CD14-positive monocyte (primary cell): ENCODE data around the gene MAPRE3. TPM values are rescaled to one million over a fixed set of nuclear protein-coding genes. Genes with fewer than 3 reads are reported as not detected.

ENCODE experiments used
- DNase-seq, 3 donors: peaks; one replicate each; pipeline ENCODE4 v3.0.0-alpha.2; 2011 to 2022
- H2AFZ ChIP-seq: 2 replicates; pipeline ENCODE4 v1.6.0; 2012; ENCODE audit warnings: mild to moderate bottlenecking, low read depth, low read length, inconsistent platforms; ENCODE audit not compliant: insufficient read depth, poor library complexity, severe bottlenecking
- H3K27ac ChIP-seq, 2 donors: 1 replicate in 1 of 2; 2 replicates in 1 of 2; pipeline ENCODE4 v1.5.1; 2012 to 2013; ENCODE audit warnings: low read length in 2 of 2, control low read depth in 1 of 2, inconsistent platforms in 1 of 2, low read depth in 1 of 2, mild to moderate bottlenecking in 1 of 2
- H3K27me3 ChIP-seq, 2 donors: one replicate each; pipeline versions ENCODE4 v1.6.0 to v1.6.1; 2011 to 2013; ENCODE audit warnings: low read length in 2 of 2; ENCODE audit not compliant: control insufficient read depth in 2 of 2, insufficient read depth in 2 of 2
- H3K36me3 ChIP-seq, 2 donors: replicated peaks in 1 of 2; 1 replicate in 1 of 2; 2 replicates in 1 of 2; pipeline versions ENCODE4 v1.5.1 to v1.6.1; 2012 to 2013; ENCODE audit warnings: low read length in 2 of 2, control low read depth in 1 of 2, inconsistent platforms in 1 of 2, mild to moderate bottlenecking in 1 of 2; ENCODE audit not compliant: insufficient read depth in 2 of 2, control insufficient read depth in 1 of 2
- H3K4me1 ChIP-seq, 2 donors: 1 replicate in 1 of 2; 2 replicates in 1 of 2; pipeline versions ENCODE4 v1.5.1 to v1.6.1; 2012 to 2013; ENCODE audit warnings: low read length in 2 of 2, control low read depth in 1 of 2, inconsistent platforms in 1 of 2, mild to moderate bottlenecking in 1 of 2, moderate library complexity in 1 of 2; ENCODE audit not compliant: insufficient read depth in 2 of 2, control insufficient read depth in 1 of 2
- H3K4me2 ChIP-seq: replicated peaks from 2 replicates; pipeline ENCODE3; 2012; ENCODE audit warnings: low read length, moderate library complexity, mild to moderate bottlenecking; ENCODE audit not compliant: poor library complexity, severe bottlenecking; ENCODE audit errors: extremely low read depth
- H3K4me3 ChIP-seq, 3 experiments: fragments of 200-600 bp in 1 of 3; sonication (generic) in 1 of 3; replicated peaks in 1 of 3; 1 replicate in 2 of 3; 2 replicates in 1 of 3; pipeline ENCODE4 v1.5.1; 2011 to 2013; ENCODE audit warnings: low read length in 3 of 3, mild to moderate bottlenecking in 3 of 3, control low read depth in 2 of 3, low read depth in 2 of 3, inconsistent platforms in 1 of 3, moderate library complexity in 1 of 3
- H3K79me2 ChIP-seq: 2 replicates; pipeline ENCODE4 v1.6.0; 2012; ENCODE audit warnings: mild to moderate bottlenecking, control low read depth, inconsistent platforms, low read length, moderate library complexity; ENCODE audit not compliant: insufficient read depth
- H3K9ac ChIP-seq: 2 replicates; pipeline ENCODE4 v1.6.0; 2017; ENCODE audit warnings: low read length, mild to moderate bottlenecking; ENCODE audit not compliant: insufficient read depth, poor library complexity, severe bottlenecking
- H3K9me3 ChIP-seq, 2 donors: replicated peaks in 1 of 2; 1 replicate in 1 of 2; 2 replicates in 1 of 2; pipeline versions ENCODE4 v1.5.1 to v1.6.1; 2012 to 2013; ENCODE audit warnings: low read length in 2 of 2, control low read depth in 1 of 2; ENCODE audit not compliant: control insufficient read depth in 1 of 2, insufficient read depth in 1 of 2
- H4K20me1 ChIP-seq: 2 replicates; pipeline ENCODE4 v1.6.0; 2012; ENCODE audit warnings: mild to moderate bottlenecking, low read length, control low read depth, moderate library complexity; ENCODE audit not compliant: insufficient read depth
- H3K27ac Mint-ChIP-seq, 7 donors: one replicate each; pipeline ENCODE4 v1.8.0; 2020; ENCODE audit warnings: mild to moderate bottlenecking in 7 of 7, mixed read lengths in 7 of 7, moderate library complexity in 6 of 7, inconsistent platforms in 2 of 7
- H3K27me3 Mint-ChIP-seq, 3 donors: one replicate each; pipeline ENCODE4 v1.8.0; 2021 to 2022; ENCODE audit warnings: low read depth in 3 of 3, mild to moderate bottlenecking in 3 of 3, mixed read lengths in 3 of 3, moderate library complexity in 3 of 3, inconsistent platforms in 1 of 3
- H3K36me3 Mint-ChIP-seq, 2 donors: one replicate each; pipeline ENCODE4 v1.8.0; 2020; ENCODE audit warnings: mixed read lengths in 2 of 2, inconsistent platforms in 1 of 2, mild to moderate bottlenecking in 1 of 2
- H3K4me1 Mint-ChIP-seq: one replicate; pipeline ENCODE4 v1.8.0; 2020; ENCODE audit warnings: mild to moderate bottlenecking, mixed read lengths
- H3K4me3 Mint-ChIP-seq, 2 donors: one replicate each; pipeline ENCODE4 v1.8.0; 2020; ENCODE audit warnings: mild to moderate bottlenecking in 2 of 2, mixed read lengths in 2 of 2, moderate library complexity in 1 of 2
- H3K9me3 Mint-ChIP-seq, 7 donors: one replicate each; pipeline ENCODE4 v1.8.0; 2020 to 2022; ENCODE audit warnings: mixed read lengths in 7 of 7, mild to moderate bottlenecking in 6 of 7, moderate library complexity in 6 of 7, inconsistent platforms in 2 of 7
- CTCF ChIP-seq: fragments of 200-600 bp; IDR thresholded peaks from one replicate; pipeline ENCODE4 v1.8.0; 2022; ENCODE audit warnings: antibody characterized with exemption, mild to moderate bottlenecking
- WGBS: methylation state at CpG from one replicate; pipeline ENCODE4 v1.1.5; 2013; ENCODE audit warnings: missing lambda C conversion rate; ENCODE audit not compliant: insufficient coverage; 5-methylcytosine and 5-hydroxymethylcytosine counted together
- intact Hi-C, 2 donors: fragments of 100-400 bp; cut with micrococcal nuclease; formaldehyde crosslinking; loops; one replicate each; pipeline versions ENCODE4 v1.15.0 to v1.15.1; 2023
- polyA plus RNA-seq, 3 donors: library from polyadenylated mRNA; depleted of rRNA in 1 of 3; unstranded in 2 of 3; stranded (reverse) in 1 of 3; fragments of 300-500 nt in 2 of 3; fragments of >200 nt in 1 of 3; fragmentation: Illumina TruSeq in 2 of 3; gene quantifications; 1 replicate in 2 of 3; 2 replicates in 1 of 3; pipeline ENCODE4 v1.2.3, GENCODE V29; 2012 to 2021

The MAPRE3 gene
- polyA plus RNA-seq, 3 donors, result 2.4 to 14.4 (median 3.5) TPM

- intact Hi-C loops, result no loop called here
- no peak for DNase-seq
- no peak overlapping the region for H3K9ac ChIP-seq
- Mint-ChIP-seq H3K27me3 (peaks cover 0 to 2% (median 2%) of the 10 kb centered on the region in 3 donors), H3K9me3 (peaks cover 0 to 1% (median 0%) of the 10 kb centered on the region in 7 donors), H3K4me1 (peaks cover 4% of the 10 kb centered on the region), H3K27ac (peak overlapping the region in 1 of 7 donors; percentile 30), H3K4me3 (no peak overlapping the region), H3K36me3 (peaks cover 31 to 53% of the 10 kb centered on the region in 2 donors)
- no peak overlapping the region for H3K4me2 ChIP-seq
- no peaks in the 10 kb centered on the region for H3K4me1 ChIP-seq
- H3K4me3 ChIP-seq, result no peak overlapping the region
- no peak for TF ChIP-seq CTCF
- no peak overlapping the region for H3K27ac ChIP-seq
- no peaks in the 10 kb centered on the region for H3K27me3 ChIP-seq
- no peaks in the 10 kb centered on the region for H3K9me3 ChIP-seq
- no peaks in the 10 kb centered on the region for H4K20me1 ChIP-seq
- 97% methylated on average over 15 of the region's 24 CpGs for WGBS
- H2AFZ ChIP-seq, result no peak overlapping the region
- peaks cover 6 to 61% of the 10 kb centered on the region in 2 donors for H3K36me3 ChIP-seq
- H3K79me2 ChIP-seq, result no peaks in the 10 kb centered on the region
Observed at GRCh38 chr2:27025861-27026851, 55.7 kb downstream of the MAPRE3 start.

DNA sequence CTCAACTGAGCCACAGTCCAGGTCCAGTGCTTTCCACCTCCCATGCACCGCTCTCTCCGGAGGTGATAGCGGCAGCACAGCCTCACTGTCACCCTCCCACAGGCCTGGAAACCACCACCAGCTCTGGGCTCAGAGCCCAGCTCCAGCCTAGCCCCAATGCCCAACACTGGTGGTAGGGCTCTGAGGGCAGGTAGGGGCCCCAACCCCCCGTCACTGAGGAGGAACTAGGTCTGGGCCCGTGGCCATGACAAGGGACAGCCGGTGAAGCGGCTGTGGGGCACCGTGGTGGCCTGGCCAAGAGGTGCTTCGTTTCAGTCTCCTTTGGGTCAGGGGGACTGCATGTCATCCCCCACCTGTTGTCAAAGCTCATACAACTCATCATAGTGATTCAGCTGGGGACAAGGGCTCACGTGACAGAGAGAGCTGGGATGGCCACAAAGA is 56.8 kb downstream of the MAPRE3 start:
- no peak overlapping the region for H3K4me2 ChIP-seq
- Mint-ChIP-seq H3K4me1 (peaks cover 13% of the 10 kb centered on the region), H3K27ac (no peak overlapping the region), H3K4me3 (no peak overlapping the region), H3K36me3 (peaks cover 31 to 53% of the 10 kb centered on the region in 2 donors), H3K27me3 (peaks cover 0 to 2% (median 0%) of the 10 kb centered on the region in 3 donors), H3K9me3 (no peaks in the 10 kb centered on the region)
- H3K27ac ChIP-seq, result no peak overlapping the region
- no peak overlapping the region for H3K4me3 ChIP-seq
- no peak overlapping the region for H2AFZ ChIP-seq
- peaks cover 4 to 5% of the 10 kb centered on the region in 2 donors for H3K4me1 ChIP-seq
- no peak overlapping the region for H3K9ac ChIP-seq
- intact Hi-C loops, result no loop called here
- TF ChIP-seq CTCF, result no peak
- no peaks in the 10 kb centered on the region for H3K27me3 ChIP-seq
- no peaks in the 10 kb centered on the region for H4K20me1 ChIP-seq
- H3K9me3 ChIP-seq, result no peaks in the 10 kb centered on the region
- WGBS, result 91% methylated on average over 6 of the region's 10 CpGs
- no peak for DNase-seq
- no peaks in the 10 kb centered on the region for H3K79me2 ChIP-seq
- H3K36me3 ChIP-seq, result peaks cover 6 to 59% of the 10 kb centered on the region in 2 donors
